GM23338 (cell line): ENCODE data around the gene EPHA3.

Experiments used
- EZH2 ChIP-seq: fragments of 200-600 bp; sonication (generic); IDR thresholded peaks from one replicate; pipeline ENCODE4 v1.8.0; 2017; ENCODE audit warnings: antibody characterized with exemption, mild to moderate bottlenecking, low read depth; ENCODE audit not compliant: unreplicated experiment
- JUNB ChIP-seq: IDR thresholded peaks from one replicate; pipeline ENCODE4 v1.6.1; 2016; ENCODE audit warnings: antibody characterized with exemption; ENCODE audit not compliant: unreplicated experiment
- NANOG ChIP-seq: IDR thresholded peaks from 2 replicates; pipeline ENCODE4 v1.6.1; 2016; ENCODE audit warnings: antibody characterized with exemption, borderline replicate concordance
- POLR2AphosphoS5 ChIP-seq: IDR thresholded peaks from 2 replicates; pipeline ENCODE4 v1.6.1; 2016; ENCODE audit warnings: antibody characterized with exemption, low read depth
- REST ChIP-seq: IDR thresholded peaks from one replicate; pipeline ENCODE4 v1.6.1; 2018; ENCODE audit warnings: antibody characterized with exemption; ENCODE audit not compliant: unreplicated experiment
- TF ChIP-seq, protein P1 (sequence below), 2 experiments: fragments of 200-600 bp in 1 of 2; sonication (generic) in 1 of 2; conservative IDR thresholded peaks; 2 replicates each; pipeline versions ENCODE4 v1.5.1 to v1.6.1; 2016 to 2017; ENCODE audit warnings: antibody characterized with exemption in 2 of 2, low read depth in 2 of 2, mild to moderate bottlenecking in 2 of 2, moderate library complexity in 1 of 2

DNA sequence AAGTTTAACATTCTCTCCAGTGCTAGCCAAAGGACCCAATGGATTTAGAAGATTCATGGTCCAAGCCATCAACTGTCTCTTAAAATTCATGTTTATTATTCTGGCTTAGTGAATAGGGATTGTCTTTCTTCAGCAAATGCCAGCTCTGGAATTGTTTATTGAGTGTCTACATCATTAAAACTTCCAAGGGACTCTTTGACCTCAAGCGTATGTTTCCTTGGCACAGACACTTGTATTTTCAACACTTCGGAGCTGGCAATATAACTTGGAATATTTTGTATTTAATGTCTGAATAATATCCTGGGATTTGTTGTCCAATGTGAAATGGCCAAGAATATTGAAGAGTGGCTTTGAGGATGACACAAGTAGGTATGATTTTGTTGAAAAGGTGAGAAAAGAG is 204.2 kb downstream of the EPHA3 start:
- TF ChIP-seq POLR2AphosphoS5 (no peak), EZH2 (no peak), JUNB (no peak), NANOG (no peak), REST (no peak)
- TF ChIP-seq, protein P1, sequence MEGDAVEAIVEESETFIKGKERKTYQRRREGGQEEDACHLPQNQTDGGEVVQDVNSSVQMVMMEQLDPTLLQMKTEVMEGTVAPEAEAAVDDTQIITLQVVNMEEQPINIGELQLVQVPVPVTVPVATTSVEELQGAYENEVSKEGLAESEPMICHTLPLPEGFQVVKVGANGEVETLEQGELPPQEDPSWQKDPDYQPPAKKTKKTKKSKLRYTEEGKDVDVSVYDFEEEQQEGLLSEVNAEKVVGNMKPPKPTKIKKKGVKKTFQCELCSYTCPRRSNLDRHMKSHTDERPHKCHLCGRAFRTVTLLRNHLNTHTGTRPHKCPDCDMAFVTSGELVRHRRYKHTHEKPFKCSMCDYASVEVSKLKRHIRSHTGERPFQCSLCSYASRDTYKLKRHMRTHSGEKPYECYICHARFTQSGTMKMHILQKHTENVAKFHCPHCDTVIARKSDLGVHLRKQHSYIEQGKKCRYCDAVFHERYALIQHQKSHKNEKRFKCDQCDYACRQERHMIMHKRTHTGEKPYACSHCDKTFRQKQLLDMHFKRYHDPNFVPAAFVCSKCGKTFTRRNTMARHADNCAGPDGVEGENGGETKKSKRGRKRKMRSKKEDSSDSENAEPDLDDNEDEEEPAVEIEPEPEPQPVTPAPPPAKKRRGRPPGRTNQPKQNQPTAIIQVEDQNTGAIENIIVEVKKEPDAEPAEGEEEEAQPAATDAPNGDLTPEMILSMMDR (conservative IDR thresholded peaks at IDR 0.05; ENCODE audit: low read depth in 2 of 2) = no peak
